Caco-2 (cell line): ENCODE results near the gene MKX. TPM values are rescaled to one million over a fixed set of nuclear protein-coding genes. Genes with fewer than 3 reads are reported as not detected.

Source experiments
- BruUV-seq: library from RNA; stranded (reverse); fragments of 400-500 nt; replicated peaks from 2 replicates; lab custom pipeline; 2021; lab: Mats Ljungman, UMichigan
- CTCF ChIA-PET: fragments of 300-600 bp; sonication (Branson Sonifier 250); formaldehyde crosslinking; loops from one replicate; lab custom pipeline; 2022; ENCODE audit warnings: antibody characterized with exemption; lab: Charles Lee
- POLR2A ChIA-PET: fragments of 300-600 bp; sonication (Branson Sonifier 250); formaldehyde crosslinking; loops from one replicate; lab custom pipeline; 2022; ENCODE audit warnings: antibody characterized with exemption; lab: Charles Lee
- DNase-seq, 2 experiments: peaks; one replicate each; pipeline versions ENCODE4 v3.0.0 to v3.0.0-alpha.2; 2020 to 2022
- H3K27me3 ChIP-seq: replicated peaks from 2 replicates; pipeline ENCODE4 v1.6.0; 2011; ENCODE audit warnings: low read length; ENCODE audit not compliant: control insufficient read depth, insufficient read depth
- H3K36me3 ChIP-seq: 2 replicates; pipeline ENCODE4 v1.5.1; 2011; ENCODE audit warnings: low read length; ENCODE audit not compliant: control insufficient read depth, insufficient read depth
- H3K4me1 ChIP-seq: fragments of 250-450 bp; sonication (Bioruptor Pico); 2 replicates; pipeline ENCODE4 v1.5.1; 2020; ENCODE audit warnings: mild to moderate bottlenecking
- H3K4me3 ChIP-seq: 2 replicates; pipeline ENCODE4 v1.5.1; 2011; ENCODE audit warnings: low read depth, mild to moderate bottlenecking, control low read depth, low read length
- H3K9me3 ChIP-seq: fragments of 250-450 bp; sonication (Bioruptor Pico); 2 replicates; pipeline ENCODE4 v1.5.1; 2020; ENCODE audit warnings: mild to moderate bottlenecking, moderate library complexity
- H3K27ac Mint-ChIP-seq: one replicate; pipeline ENCODE4 v1.8.0; 2022; ENCODE audit warnings: mixed read lengths; ENCODE audit not compliant: unreplicated experiment
- H3K27me3 Mint-ChIP-seq: one replicate; pipeline ENCODE4 v1.8.0; 2022; ENCODE audit warnings: mixed read lengths; ENCODE audit not compliant: insufficient read depth, unreplicated experiment
- H3K36me3 Mint-ChIP-seq: one replicate; pipeline ENCODE4 v1.8.0; 2022; ENCODE audit warnings: mild to moderate bottlenecking, mixed read lengths; ENCODE audit not compliant: insufficient read depth, unreplicated experiment
- H3K4me1 Mint-ChIP-seq: one replicate; pipeline ENCODE4 v1.8.0; 2022; ENCODE audit warnings: low read depth, mixed read lengths; ENCODE audit not compliant: unreplicated experiment
- H3K4me3 Mint-ChIP-seq: one replicate; pipeline ENCODE4 v1.8.0; 2022; ENCODE audit warnings: mild to moderate bottlenecking, moderate library complexity, mixed read lengths; ENCODE audit not compliant: unreplicated experiment
- H3K9me3 Mint-ChIP-seq: one replicate; pipeline ENCODE4 v1.8.0; 2022; ENCODE audit warnings: mixed read lengths; ENCODE audit not compliant: unreplicated experiment
- CTCF ChIP-seq, 2 experiments: fragments of 200-600 bp in 1 of 2; IDR thresholded peaks; 1 replicate in 1 of 2; 2 replicates in 1 of 2; pipeline versions ENCODE4 v1.5.1 to v1.8.0; 2011 to 2022; ENCODE audit warnings: antibody characterized with exemption in 1 of 2, control low read depth in 1 of 2, inconsistent platforms in 1 of 2, low read depth in 1 of 2, low read length in 1 of 2, mild to moderate bottlenecking in 1 of 2, moderate library complexity in 1 of 2; ENCODE audit not compliant: insufficient read depth in 1 of 2, severe bottlenecking in 1 of 2, unreplicated experiment in 1 of 2
- intact Hi-C: fragments of 100-400 bp; cut with micrococcal nuclease; formaldehyde crosslinking; loops from one replicate; pipeline ENCODE4 v1.10.0; 2022; ENCODE audit not compliant: unreplicated experiment
- total RNA-seq: library from RNA; stranded (reverse); gene quantifications from 2 replicates; pipeline ENCODE4 v1.2.3, GENCODE V29; 2022

Gene MKX
- total RNA-seq, 1 experiment from 2014 or later: 0.64 TPM

GRCh38 chr10:27678166-27678565 is 67.5 kb downstream of the MKX start:
- no peak for TF ChIP-seq CTCF (IDR thresholded peaks at IDR 0.05; ENCODE audit: insufficient read depth in 1 of 2, low read depth in 1 of 2, low read length in 1 of 2, severe bottlenecking in 1 of 2, unreplicated experiment in 1 of 2)
- Histone ChIP-seq H3K4me1 (no peaks in the 10 kb centered on the region), H3K36me3 (no peaks in the 10 kb centered on the region), H3K27me3 (no peaks in the 10 kb centered on the region; the same call in 1 of the 2 replicates), H3K9me3 (no peaks in the 10 kb centered on the region), H3K4me3 (no peak overlapping the region)
- Mint-ChIP-seq H3K27me3 (peaks cover 20% of the 10 kb centered on the region), H3K36me3 (no peaks in the 10 kb centered on the region), H3K4me3 (no peak overlapping the region), H3K27ac (no peak overlapping the region), H3K4me1 (no peaks in the 10 kb centered on the region), H3K9me3 (no peaks in the 10 kb centered on the region)
- CTCF ChIA-PET: no interaction called here
- BruUV-seq: no TSS peak
- intact Hi-C loops: no loop called here
- DNase-seq: no peak
- POLR2A ChIA-PET: no interaction called here

- no peak for TF ChIP-seq CTCF (IDR thresholded peaks at IDR 0.05; ENCODE audit: insufficient read depth in 1 of 2, low read depth in 1 of 2, low read length in 1 of 2, severe bottlenecking in 1 of 2, unreplicated experiment in 1 of 2)
Measured at GRCh38 chr10:27673065-27673464, 72.6 kb downstream of the MKX start.

GRCh38 chr10:27671821-27672220 is 73.8 kb downstream of the MKX start:
- no peak for TF ChIP-seq CTCF (IDR thresholded peaks at IDR 0.05; ENCODE audit: insufficient read depth in 1 of 2, low read depth in 1 of 2, low read length in 1 of 2, severe bottlenecking in 1 of 2, unreplicated experiment in 1 of 2)
- CTCF ChIA-PET: interaction anchor here (0.6 kb wide), 1 partner anchor 8 kb away, joined by 3 read pairs; no protein-coding TSS in a partner anchor
- no peaks in the 10 kb centered on the region for H3K4me1 ChIP-seq
- Mint-ChIP-seq H3K9me3 (no peaks in the 10 kb centered on the region), H3K27me3 (peaks cover 12% of the 10 kb centered on the region), H3K27ac (no peak overlapping the region), H3K4me1 (no peaks in the 10 kb centered on the region), H3K36me3 (no peaks in the 10 kb centered on the region), H3K4me3 (no peak overlapping the region)
- POLR2A ChIA-PET: interaction anchor here (0.6 kb wide), 1 partner anchor 228 kb away, joined by 3 read pairs; no protein-coding TSS in a partner anchor
- H3K4me3 ChIP-seq: no peak overlapping the region
- H3K36me3 ChIP-seq: no peaks in the 10 kb centered on the region
- H3K27me3 ChIP-seq: no peaks in the 10 kb centered on the region; the same call in 1 of the 2 replicates
- no TSS peak for BruUV-seq
- no peak for DNase-seq
- no peaks in the 10 kb centered on the region for H3K9me3 ChIP-seq
- intact Hi-C loops: no loop called here

More at GRCh38 chr10:27673065-27673464, 72.6 kb downstream of the MKX start:
- no peak overlapping the region for H3K4me3 ChIP-seq
- no peaks in the 10 kb centered on the region for H3K36me3 Mint-ChIP-seq
- no peaks in the 10 kb centered on the region for H3K4me1 ChIP-seq
- no peaks in the 10 kb centered on the region; the same call in 1 of the 2 replicates for H3K27me3 ChIP-seq
- peaks cover 17% of the 10 kb centered on the region for H3K27me3 Mint-ChIP-seq
- no peak for DNase-seq
- H3K9me3 ChIP-seq: no peaks in the 10 kb centered on the region
- no peaks in the 10 kb centered on the region for H3K4me1 Mint-ChIP-seq
- POLR2A ChIA-PET: no interaction called here
- intact Hi-C loops: no loop called here
- CTCF ChIA-PET: no interaction called here
- no peaks in the 10 kb centered on the region for H3K36me3 ChIP-seq
- no TSS peak for BruUV-seq
- H3K4me3 Mint-ChIP-seq: no peak overlapping the region
- H3K9me3 Mint-ChIP-seq: no peaks in the 10 kb centered on the region
- no peak overlapping the region for H3K27ac Mint-ChIP-seq
